ENCODE measurements around the gene DCTD.
A peak's percentile ranks its signal among the peaks of the same experiment; 100 is the strongest.
"Not testable (repeated sequence)": the region's sequence is repeated elsewhere in the genome, so short reads cannot be mapped to it uniquely, and the experiment has no call there.

The DCTD gene

DNA sequence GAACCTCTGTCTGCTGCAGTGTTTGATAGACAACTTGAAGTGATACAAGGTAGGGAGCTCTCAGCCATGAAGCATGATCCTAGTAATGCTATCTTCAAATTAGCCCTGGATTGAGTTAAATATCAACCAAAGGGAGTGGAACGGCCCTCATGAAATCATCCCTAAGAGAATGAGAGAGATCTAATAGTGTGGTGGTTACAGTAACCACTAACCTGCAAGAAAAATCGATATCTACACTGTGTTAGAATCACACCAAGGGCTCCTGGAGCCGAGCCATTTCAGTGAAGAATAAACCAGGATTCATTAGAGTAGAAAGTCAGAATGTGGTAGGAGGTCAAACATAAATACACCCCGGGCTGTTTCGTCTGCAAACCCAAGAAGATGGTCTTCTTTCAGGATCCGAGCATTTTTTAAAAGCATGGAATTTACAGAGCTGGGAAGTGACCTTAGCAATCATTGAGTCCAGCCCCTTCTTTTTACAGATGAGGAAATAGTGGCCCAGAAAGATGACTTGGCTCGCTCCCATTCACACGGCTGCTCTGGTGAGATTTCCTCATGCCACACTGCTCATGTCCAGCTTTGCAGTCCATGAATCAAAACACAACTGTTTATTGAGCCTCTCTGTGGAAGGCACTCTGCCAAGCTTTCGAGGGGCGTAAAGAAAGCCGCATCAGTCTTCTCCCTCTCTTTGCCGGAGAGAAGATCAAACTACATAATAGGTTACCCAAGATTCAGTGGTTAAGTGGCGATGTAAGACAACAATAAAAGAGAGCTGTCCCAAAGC lies 5.5 kb upstream of the DCTD start:
- H3K4me3 ChIP-seq (ENCODE audit: low read length), result no peak overlapping the region
- DNase-seq (ENCODE audit: low read depth, low spot score), result no peak

DNA sequence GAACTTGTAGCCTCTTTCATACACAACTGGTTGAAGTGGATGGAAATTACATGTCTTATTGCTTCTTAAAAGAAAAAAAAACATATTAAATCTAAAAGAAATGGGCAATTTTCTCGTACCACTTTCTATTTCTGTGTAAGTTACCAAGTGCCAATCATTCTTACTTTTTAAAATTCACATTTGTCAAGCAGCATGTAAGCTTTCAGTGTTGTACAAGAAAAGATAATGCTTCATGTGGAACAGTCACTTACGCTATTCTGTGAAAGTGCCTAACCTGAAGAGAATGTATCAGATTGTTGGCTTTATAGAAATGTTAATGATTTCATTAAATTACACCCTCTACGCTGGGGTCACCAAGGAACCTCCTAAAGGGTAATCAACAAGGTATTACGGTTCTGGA lies 4.4 kb upstream of the DCTD start:
- no peak for DNase-seq (ENCODE audit: low read depth, low spot score)
- H3K4me3 ChIP-seq (ENCODE audit: low read length), result no peak overlapping the region

DNA sequence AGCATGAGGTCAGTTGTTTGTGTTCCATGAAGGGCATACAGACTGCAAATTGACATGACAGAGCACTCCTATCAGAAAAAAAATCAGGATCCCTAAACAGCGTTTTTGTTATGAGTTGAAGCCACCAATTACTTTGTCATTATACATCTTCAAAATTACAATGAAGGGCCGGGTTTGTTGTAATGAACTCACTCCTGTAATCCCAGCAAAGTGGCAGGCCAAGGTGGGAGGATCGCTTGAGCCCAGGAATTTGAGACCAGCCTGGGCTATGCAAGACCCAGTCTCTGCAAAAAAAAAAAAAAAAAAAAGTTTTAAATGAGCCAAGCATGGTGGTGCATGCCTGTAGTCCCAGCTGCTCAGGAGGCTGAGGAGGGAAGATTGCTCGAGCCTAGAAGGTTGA lies 3.5 kb upstream of the DCTD start:
- DNase-seq (ENCODE audit: low read depth, low spot score), result no peak
- H3K4me3 ChIP-seq (ENCODE audit: low read length), result no peak overlapping the region

DNA sequence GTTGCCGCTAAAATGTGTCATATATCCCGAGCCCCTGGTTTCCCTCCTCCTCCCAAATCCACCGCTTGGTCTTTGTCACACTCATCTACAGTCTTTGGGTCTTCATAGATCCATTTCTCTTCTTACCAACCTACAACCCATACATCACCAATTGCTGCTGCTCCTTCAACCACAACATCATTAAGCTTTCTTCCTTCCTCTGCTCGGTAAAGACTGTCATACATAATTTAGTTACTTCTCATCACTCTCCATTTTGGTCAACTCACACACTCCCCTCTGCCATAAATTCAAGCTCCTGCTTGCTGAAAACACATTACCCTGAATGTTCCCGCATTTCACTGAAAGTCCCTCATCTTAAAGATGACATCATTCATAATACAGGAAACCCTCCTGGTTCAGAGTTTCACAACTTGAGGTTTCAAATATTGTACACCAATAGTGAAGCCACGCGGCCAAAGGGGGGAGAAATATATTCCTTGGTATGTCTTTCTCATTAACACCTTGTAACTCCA lies 1.7 kb upstream of the DCTD start:
- peak; percentile 8 for DNase-seq (ENCODE audit: low read depth, low spot score)
- H3K4me3 ChIP-seq (ENCODE audit: low read length), result no peak overlapping the region

DNA sequence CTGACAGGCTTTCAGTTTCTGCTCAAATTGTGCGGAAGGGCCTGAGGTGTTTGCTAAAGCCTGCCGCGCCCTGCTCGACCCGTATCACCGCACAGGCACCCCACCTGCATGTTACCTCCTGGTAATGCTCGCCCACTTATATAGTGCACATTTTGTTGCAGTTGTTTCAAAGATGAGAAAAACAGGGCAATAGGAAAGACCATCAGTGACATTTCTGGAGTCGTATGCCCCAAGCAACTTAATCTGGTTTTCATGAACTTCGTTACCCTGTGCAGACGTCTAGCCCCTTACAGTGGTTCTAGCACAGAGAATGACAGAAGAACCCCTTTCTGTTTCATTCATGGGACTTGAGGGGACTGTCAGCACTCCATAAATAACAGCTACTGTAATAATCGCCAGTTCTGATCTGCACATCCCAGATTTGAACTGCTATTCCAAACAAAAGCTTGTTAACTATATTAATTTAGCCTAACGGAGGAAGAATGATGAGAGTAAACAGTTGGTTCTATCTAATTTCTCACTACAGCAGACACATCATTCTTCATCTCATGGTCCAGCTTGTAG lies 940 bp upstream of the DCTD start:
- H3K4me3 ChIP-seq (ENCODE audit: low read length), result peak overlapping the region; percentile 56; the same call in 1 of the 2 replicates
- no peak for DNase-seq (ENCODE audit: low read depth, low spot score)

DNA sequence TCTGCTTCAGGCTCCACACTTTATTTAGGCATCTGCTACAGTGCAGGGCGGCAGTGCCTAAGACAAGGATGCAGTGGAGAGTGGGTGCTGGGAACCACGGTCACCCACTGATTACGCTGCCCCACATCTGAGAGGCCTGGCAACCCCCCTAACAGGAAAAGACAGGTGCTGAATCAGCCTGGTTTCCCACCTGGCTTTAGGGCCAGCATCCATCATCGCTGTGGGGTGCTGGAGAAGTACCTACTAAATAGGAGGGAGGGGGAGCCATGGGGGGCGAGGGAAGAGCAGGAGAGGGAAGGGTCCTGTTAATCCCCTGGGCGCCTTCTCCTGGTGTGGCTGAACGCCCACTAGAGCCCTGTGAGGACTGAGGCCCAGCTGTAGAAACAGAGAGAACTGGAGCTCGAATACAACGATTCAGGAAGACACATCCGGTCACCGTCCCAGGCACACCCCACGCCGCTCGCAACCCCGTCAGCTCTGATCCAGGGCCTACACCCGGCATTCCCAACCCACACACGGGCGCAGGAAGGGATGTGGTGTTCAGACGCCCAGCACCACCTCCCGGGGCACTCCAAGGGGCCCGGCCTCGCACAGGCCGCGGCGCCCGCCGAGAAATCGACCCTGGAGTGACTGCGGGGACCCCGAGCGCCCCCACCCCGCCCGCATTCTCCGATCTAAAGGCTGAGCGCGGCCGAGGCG lies 554 bp downstream of the DCTD start:
- peak; percentile 12 for DNase-seq (ENCODE audit: low read depth, low spot score)
- H3K4me3 ChIP-seq (ENCODE audit: low read length), result peak overlapping the region; percentile 83

DNA sequence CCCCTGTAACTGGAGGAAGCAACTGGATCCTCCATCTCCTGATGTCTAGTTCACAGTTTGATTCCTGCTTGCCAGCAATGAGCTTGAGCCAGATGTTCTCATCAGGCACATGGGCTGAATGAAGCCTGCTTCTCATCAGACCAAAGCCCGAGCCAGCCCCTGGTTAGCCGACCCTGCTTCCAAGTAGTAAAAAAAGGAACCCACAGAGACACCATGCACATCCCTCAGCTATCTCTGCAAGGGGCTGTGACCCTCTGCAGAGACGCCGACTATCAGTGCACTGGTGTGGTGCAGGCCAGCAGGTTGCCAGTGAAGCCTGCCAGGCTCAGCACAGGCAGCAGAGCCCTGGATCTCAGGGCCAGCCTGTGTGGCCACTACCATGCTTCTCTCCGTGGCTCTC lies 2.8 kb downstream of the DCTD start:
- no peak for DNase-seq (ENCODE audit: low read depth, low spot score)

DNA sequence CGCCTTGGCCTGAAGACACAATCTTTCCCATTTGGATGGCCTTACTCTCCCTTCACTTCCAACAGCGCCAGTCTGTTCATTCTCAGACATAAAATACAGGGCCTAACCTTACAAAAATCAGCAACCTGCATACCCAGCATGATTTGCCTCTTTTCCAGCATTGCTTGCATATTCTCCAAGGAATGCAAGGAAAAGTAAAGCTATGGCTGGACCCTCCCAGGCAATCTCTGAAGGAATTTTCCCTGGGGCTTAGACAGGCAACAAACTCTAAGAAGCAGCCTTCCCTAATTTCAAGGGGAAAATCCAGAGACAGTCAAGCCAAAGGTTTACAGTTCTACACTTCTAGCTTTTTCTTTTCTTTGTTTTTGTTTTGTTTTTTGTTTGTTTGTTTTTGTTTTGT lies 3.6 kb downstream of the DCTD start:
- DNase-seq (ENCODE audit: low read depth, low spot score), result no peak
- no peak overlapping the region for H3K4me3 ChIP-seq (ENCODE audit: low read length)

More for the DNA sequence above, 2.8 kb downstream of the DCTD start:
- H3K4me3 ChIP-seq (ENCODE audit: low read length), result no peak overlapping the region

DNA sequence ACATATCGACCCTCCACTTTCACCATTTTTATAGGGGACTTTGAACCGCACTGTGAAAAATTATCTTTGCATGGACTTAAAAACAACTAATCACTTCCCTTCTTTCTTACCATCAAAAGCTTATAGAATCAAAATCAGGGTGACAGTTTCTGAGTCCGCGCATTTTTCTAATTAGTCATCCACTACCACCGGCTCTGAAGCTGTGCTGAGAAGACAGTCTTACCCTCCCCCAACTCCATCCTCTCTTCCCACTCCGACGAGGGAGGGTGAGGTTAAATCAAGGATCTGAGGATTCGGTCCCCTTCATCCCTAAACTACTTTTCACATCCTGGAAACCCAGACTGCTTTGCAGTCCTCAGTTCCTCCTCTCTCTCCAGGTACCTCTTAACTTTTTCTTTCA lies 4.2 kb downstream of the DCTD start:
- no peak overlapping the region for H3K4me3 ChIP-seq (ENCODE audit: low read length)
- no peak for DNase-seq (ENCODE audit: low read depth, low spot score)

DNA sequence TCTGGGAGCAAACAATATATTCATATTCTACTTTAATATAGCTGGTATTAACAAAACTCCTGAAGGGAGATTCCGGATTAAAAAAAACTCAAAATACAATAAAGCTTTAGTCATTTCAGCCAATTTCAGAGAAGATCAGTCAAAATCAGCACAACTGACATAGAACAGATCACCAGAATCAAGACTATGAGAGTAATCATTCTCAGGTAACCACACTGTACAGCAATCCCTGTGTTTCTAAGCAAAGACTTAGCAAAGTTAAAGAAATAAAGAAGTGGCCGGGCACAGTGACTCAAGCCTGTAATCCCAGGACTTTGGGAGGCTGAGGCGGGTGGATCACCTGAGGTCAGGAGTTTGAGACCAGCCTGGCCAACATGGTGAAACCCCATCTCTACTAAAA lies 9.1 kb downstream of the DCTD start:
- DNase-seq (ENCODE audit: low read depth, low spot score), result no peak

DNA sequence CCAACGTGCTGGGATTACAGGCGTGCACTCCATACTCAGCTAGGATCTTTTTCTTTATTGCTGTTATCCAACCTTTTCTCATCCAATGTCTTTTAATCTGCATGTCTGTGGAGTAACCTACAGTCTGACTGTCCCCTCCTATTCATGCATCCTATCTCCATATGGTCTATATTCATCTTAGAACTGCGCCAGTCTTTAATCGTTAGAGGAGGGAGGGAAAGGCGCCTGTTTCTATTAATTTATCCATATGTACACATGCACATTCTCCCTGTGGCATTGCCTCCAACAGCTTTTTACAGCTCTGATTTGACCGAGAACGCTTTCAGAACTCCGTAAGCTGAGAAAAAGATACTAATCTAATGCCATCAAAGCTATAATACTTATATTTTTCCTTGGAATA lies 9.8 kb downstream of the DCTD start:
- no peak for DNase-seq (ENCODE audit: low read depth, low spot score)
- no peak overlapping the region for H3K4me3 ChIP-seq (ENCODE audit: low read length)

More for the DNA sequence above, 9.1 kb downstream of the DCTD start:
- H3K4me3 ChIP-seq (ENCODE audit: low read length), result no peak overlapping the region

DNA sequence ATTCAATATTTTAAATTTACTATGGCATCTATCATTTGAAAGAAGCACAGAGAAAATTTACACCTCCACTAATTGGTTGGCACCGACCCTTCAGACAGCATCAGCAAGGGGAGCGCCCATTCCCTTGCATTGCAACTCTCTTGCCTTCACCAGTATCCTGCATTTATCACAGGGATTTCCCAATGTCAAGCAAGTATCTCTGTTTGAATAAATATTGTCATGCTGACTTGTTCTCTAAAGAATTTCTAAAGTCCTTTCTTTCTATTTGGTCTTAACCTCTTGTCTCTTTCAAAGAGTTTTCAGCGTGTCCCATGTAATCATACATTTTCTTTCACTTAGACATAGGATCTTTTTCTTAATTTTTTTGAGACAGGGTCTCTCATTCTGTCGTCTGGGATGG lies 10.4 kb downstream of the DCTD start:
- no peak overlapping the region for H3K4me3 ChIP-seq (ENCODE audit: low read length)
- DNase-seq (ENCODE audit: low read depth, low spot score), result no peak

DNA sequence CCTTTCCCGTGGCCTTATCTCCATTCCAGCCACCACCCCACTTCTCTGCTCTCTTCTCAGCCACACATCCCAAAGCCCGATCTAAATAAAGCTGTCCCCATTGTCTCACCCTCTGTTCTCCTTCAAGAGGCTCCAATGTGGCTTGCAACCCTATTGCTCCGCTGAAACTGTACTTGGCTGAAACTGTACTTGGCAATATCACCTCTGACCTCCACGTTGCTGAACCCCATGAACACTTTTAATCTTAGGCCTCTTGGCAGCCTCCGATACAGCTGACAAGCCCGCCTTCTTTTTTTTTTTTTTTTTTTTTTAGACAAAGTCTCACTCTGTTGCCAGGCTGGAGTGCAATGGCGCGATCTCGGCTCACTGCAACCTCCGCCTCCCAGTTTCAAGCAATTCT lies 12.1 kb downstream of the DCTD start:
- DNase-seq (ENCODE audit: low read depth, low spot score), result no peak
- H3K4me3 ChIP-seq (ENCODE audit: low read length), result no peak overlapping the region

DNA sequence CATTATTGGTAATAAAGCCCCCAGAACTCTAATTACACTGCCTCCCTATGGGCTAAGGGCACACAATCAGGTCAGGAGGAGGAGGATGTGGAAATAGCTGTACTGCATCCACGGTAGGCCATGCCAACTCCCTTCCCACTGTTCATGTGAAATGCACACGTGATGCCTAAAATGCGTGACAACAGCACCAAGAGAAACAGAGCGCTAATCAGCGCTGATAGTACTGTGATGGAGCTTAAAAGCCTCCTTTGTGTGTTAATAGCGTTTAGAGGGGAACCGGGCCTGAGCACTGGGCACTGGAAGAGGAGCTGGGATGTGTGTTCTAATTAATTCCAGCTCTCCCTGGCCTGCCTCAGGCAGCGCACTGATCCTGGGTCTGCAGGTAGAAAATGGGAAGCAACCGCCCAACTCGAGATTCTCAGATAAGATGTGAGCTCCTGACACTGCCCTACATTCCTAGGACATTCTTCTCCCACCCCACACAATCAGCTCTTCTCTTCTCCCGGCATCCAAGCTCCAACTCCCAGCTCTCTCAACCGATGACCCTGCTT lies 12.9 kb downstream of the DCTD start:
- no peak for DNase-seq (ENCODE audit: low read depth, low spot score)
- H3K4me3 ChIP-seq (ENCODE audit: low read length), result no peak overlapping the region

DNA sequence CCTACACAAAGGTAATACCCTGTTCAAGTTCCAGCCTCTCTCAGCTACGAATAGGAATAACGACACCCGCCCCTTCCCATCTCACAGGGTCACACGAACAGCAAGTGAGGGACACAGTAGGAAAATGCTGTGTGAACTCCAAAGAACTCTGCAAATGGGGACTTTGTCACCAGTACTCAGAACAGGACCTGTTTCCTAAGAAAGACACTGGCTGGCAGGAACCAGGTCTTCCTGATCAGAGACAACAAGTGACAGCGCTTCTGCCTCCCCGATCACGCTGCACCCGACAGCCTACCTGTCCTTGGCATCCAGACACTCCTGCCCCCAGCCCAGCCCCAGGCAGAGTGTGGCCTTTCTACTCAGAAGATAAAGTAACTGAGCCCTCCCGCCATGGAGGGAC lies 14.2 kb downstream of the DCTD start:
- H3K4me3 ChIP-seq (ENCODE audit: low read length), result no peak overlapping the region
- DNase-seq (ENCODE audit: low read depth, low spot score), result no peak

DNA sequence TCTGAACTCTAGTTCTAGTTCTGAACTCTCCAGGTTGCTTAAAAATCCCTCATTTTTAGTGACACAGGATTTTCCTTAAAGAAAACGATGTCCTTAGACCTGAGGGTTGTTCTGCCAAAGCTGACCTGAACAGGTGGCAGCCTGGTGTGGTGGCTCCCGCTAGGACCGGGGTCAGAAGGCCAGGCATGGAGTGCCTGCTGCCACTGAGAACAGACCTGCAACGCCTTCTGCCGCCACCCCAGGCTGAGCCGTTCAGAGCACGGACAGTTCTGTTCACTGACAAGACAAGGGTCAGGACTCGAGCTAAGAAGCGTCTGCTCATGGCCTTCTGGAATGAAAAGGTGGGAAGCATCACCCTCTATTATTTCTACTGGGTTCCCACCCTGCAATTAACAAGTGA lies 15.8 kb downstream of the DCTD start:
- H3K4me3 ChIP-seq (ENCODE audit: low read length), result no peak overlapping the region

DNA sequence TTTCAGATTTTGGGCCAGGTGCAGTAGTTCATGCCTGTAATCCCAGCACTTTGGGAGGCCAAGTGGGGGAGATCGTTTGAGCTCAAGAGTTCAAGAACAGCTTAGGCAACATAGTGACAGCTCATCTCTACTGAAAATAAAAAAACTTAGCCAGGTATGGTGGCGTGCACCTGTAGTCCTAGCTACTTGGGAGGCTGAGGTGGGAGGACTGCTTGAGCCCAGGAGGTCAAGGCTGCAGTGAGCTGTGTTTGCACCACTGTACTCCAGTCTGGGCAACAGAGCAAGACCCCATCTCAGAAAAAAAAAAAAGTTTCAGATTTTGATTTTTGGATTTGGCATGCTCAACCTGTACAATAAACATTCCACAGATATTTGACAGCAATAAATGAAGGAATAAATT lies 17.2 kb downstream of the DCTD start:
- not testable (repeated sequence) for DNase-seq (ENCODE audit: low read depth, low spot score); H3K4me3 ChIP-seq (ENCODE audit: low read length)

More for the DNA sequence above, 15.8 kb downstream of the DCTD start:
- no peak for DNase-seq (ENCODE audit: low read depth, low spot score)

DNA sequence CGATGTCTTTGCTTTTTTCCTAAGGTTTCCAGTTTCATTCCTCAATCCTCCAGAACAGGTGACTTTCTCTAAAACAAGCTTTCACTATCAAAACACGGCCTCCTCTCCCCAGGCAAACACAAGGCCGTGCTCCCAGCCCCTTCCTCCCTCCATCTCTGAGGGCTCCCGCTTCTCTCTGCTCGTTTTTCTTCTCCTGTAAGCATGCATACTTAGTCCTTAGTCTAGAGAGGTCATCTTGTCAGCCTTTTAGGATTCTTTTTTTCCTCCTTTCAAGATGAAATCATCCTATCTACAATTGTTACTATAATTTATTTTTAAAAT lies 18.7 kb downstream of the DCTD start:
- DNase-seq (ENCODE audit: low read depth, low spot score), result no peak
- no peak overlapping the region for H3K4me3 ChIP-seq (ENCODE audit: low read length)

DNA sequence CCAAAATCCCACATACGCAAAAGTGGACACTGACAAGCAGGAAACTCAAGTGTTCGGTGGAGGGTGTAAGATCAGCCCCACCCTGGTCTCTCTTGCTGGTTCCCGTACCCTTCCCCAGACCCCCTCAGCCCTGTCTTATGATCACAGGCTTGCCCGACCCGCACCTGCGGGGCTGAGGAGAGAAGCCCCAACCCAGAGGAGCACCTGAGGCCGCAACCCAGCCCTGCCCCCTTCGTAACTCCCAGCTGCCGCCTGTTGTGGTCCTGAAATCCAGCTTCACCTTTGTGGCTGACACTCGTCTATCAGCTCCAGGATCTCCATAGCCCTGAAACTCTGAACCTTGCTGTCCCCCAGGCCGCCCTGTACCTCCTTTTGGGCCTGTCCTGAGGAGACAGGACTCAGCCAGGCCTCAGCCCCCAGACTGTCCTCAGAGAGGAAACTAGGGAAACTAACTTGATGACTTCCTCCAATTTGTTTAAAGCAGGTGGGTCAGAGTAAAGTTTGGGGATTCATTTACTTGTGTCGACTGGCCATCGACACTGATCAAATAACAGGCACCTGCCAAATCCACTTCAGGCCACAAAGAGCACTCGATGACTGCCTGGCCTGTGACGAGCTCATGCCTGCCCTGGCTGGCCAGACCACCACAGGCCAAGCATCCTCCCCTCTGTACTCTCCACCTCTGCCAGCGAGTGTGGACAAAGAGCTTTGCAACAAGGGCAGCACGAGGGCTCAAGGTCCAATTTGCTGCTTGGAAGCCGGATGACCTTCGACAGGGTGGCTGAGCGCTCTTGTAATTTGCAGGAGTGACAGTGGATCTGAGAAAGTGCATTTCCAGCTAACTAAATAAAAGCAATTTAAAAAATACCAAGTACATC lies 19.3 kb downstream of the DCTD start:
- no peak for DNase-seq (ENCODE audit: low read depth, low spot score)
- no peak overlapping the region for H3K4me3 ChIP-seq (ENCODE audit: low read length)
